HEK293 (cell line): Measurements from ENCODE around the gene LPCAT1.
A peak's percentile ranks its signal among the peaks of the same experiment; 100 is the strongest.

Source experiments
- CTCF ChIA-PET: fragments of 350-600 bp; formaldehyde crosslinking; extraction: SDS; loops from one replicate; lab custom pipeline; 2021; ENCODE audit warnings: antibody characterized with exemption; lab: Yijun Ruan, JAX
- POLR2A ChIA-PET: fragments of 300-600 bp; formaldehyde crosslinking; extraction: SDS; loops from one replicate; lab custom pipeline; 2020; ENCODE audit warnings: antibody characterized with exemption, inconsistent platforms; lab: Yijun Ruan, JAX
- H3K27ac ChIP-seq: fragments of 200-500 bp; sonication (Bioruptor generic); 2 replicates; pipeline ENCODE4 v1.5.1; 2014; ENCODE audit warnings: low read depth, low read length, control low read depth, inconsistent platforms; ENCODE audit errors: extremely low read depth
- H3K36me3 ChIP-seq, 2 experiments: fragments of 200-500 bp in 1 of 2; sonication (Bioruptor generic) in 1 of 2; 1 replicate in 1 of 2; 2 replicates in 1 of 2; pipeline ENCODE4 v1.5.1; 2014 to 2017; ENCODE audit warnings: inconsistent platforms in 2 of 2, low read length in 2 of 2; ENCODE audit not compliant: control insufficient read depth in 2 of 2, insufficient read depth in 1 of 2
- H3K4me1 ChIP-seq: fragments of 200-500 bp; sonication (Bioruptor generic); 2 replicates; pipeline ENCODE4 v1.5.1; 2014; ENCODE audit warnings: mild to moderate bottlenecking, low read length, inconsistent platforms; ENCODE audit not compliant: control insufficient read depth, insufficient read depth
- H3K4me3 ChIP-seq: 2 replicates; pipeline ENCODE4 v1.5.1; 2011; ENCODE audit warnings: low read depth, mild to moderate bottlenecking, control low read depth, low read length, moderate library complexity
- H3K9me3 ChIP-seq: fragments of 200-500 bp; sonication (Bioruptor generic); 2 replicates; pipeline ENCODE4 v1.5.1; 2014; ENCODE audit warnings: low read depth, low read length, inconsistent platforms; ENCODE audit not compliant: control insufficient read depth, insufficient read depth
- CTCF ChIP-seq: fragments of 450-650 bp; formaldehyde crosslinking; IDR thresholded peaks from 2 replicates; pipeline ENCODE4 v1.5.1; 2016; ENCODE audit warnings: missing biosample characterization, missing genetic modification characterization
- EGR2 ChIP-seq: fragments of 450-650 bp; formaldehyde crosslinking; IDR thresholded peaks from 2 replicates; pipeline ENCODE4 v1.5.1; 2016; ENCODE audit warnings: low read depth, missing biosample characterization, missing genetic modification characterization
- MEIS1 ChIP-seq: sonication (generic); formaldehyde crosslinking; IDR thresholded peaks from 2 replicates; pipeline ENCODE4 v1.8.1; 2022; ENCODE audit warnings: missing genetic modification reagents, mild to moderate bottlenecking, borderline replicate concordance
- MYNN ChIP-seq: fragments of 450-650 bp; formaldehyde crosslinking; IDR thresholded peaks from 2 replicates; pipeline ENCODE4 v1.5.1; 2016; ENCODE audit warnings: missing biosample characterization, missing genetic modification characterization, borderline replicate concordance
- PATZ1 ChIP-seq: fragments of 450-650 bp; formaldehyde crosslinking; IDR thresholded peaks from 2 replicates; pipeline ENCODE4 v1.5.1; 2016; ENCODE audit warnings: missing biosample characterization, missing genetic modification characterization
- PBX3 ChIP-seq: sonication (generic); formaldehyde crosslinking; IDR thresholded peaks from 2 replicates; pipeline ENCODE4 v1.8.1; 2022; ENCODE audit warnings: mild to moderate bottlenecking, moderate library complexity, missing genetic modification reagents
- PRDM6 ChIP-seq: fragments of 450-650 bp; formaldehyde crosslinking; IDR thresholded peaks from 2 replicates; pipeline ENCODE4 v1.5.1; 2017; ENCODE audit warnings: missing biosample characterization, missing genetic modification characterization
- SP7 ChIP-seq: fragments of 450-650 bp; formaldehyde crosslinking; IDR thresholded peaks from 2 replicates; pipeline ENCODE4 v1.5.1; 2016; ENCODE audit warnings: missing biosample characterization, missing genetic modification characterization
- ZEB2 ChIP-seq: fragments of 450-650 bp; formaldehyde crosslinking; IDR thresholded peaks from 2 replicates; pipeline ENCODE4 v1.5.1; 2016; ENCODE audit warnings: missing biosample characterization, missing genetic modification characterization
- ZNF114 ChIP-seq: fragments of 450-650 bp; formaldehyde crosslinking; IDR thresholded peaks from 2 replicates; pipeline ENCODE4 v1.5.0; 2017; ENCODE audit warnings: missing biosample characterization, missing genetic modification characterization
- ZNF146 ChIP-seq: fragments of 450-650 bp; formaldehyde crosslinking; IDR thresholded peaks from 2 replicates; pipeline ENCODE4 v1.5.1; 2016; ENCODE audit warnings: missing biosample characterization, missing genetic modification characterization
- ZNF155 ChIP-seq: fragments of 450-650 bp; formaldehyde crosslinking; IDR thresholded peaks from 2 replicates; pipeline ENCODE4 v1.5.1; 2016; ENCODE audit warnings: missing biosample characterization, missing genetic modification characterization
- ZNF16 ChIP-seq: fragments of 450-650 bp; formaldehyde crosslinking; IDR thresholded peaks from 2 replicates; pipeline ENCODE4 v1.5.1; 2016; ENCODE audit warnings: low read depth, missing biosample characterization, missing genetic modification characterization
- ZNF19 ChIP-seq: fragments of 450-650 bp; formaldehyde crosslinking; IDR thresholded peaks from 2 replicates; pipeline ENCODE4; 2016; ENCODE audit warnings: missing biosample characterization, missing genetic modification characterization, low read depth
- ZNF211 ChIP-seq: fragments of 450-650 bp; formaldehyde crosslinking; IDR thresholded peaks from 2 replicates; pipeline ENCODE4 v1.5.1; 2016; ENCODE audit warnings: low read depth, missing biosample characterization, missing genetic modification characterization
- ZNF221 ChIP-seq: fragments of 450-650 bp; formaldehyde crosslinking; IDR thresholded peaks from 2 replicates; pipeline ENCODE4 v1.5.1; 2017; ENCODE audit warnings: missing biosample characterization, missing genetic modification characterization, borderline replicate concordance
- ZNF311 ChIP-seq: fragments of 450-650 bp; formaldehyde crosslinking; IDR thresholded peaks from 2 replicates; pipeline ENCODE4 v1.5.1; 2017; ENCODE audit warnings: missing biosample characterization, missing genetic modification characterization, borderline replicate concordance
- ZNF404 ChIP-seq: fragments of 450-650 bp; formaldehyde crosslinking; IDR thresholded peaks from 2 replicates; pipeline ENCODE4 v1.5.1; 2017; ENCODE audit warnings: missing biosample characterization, missing genetic modification characterization
- ZNF501 ChIP-seq: fragments of 450-650 bp; formaldehyde crosslinking; IDR thresholded peaks from 2 replicates; pipeline ENCODE4 v1.5.1; 2016; ENCODE audit warnings: missing biosample characterization, missing genetic modification characterization
- ZNF510 ChIP-seq: fragments of 450-650 bp; formaldehyde crosslinking; IDR thresholded peaks from 2 replicates; pipeline ENCODE4 v1.5.1; 2018; ENCODE audit warnings: mild to moderate bottlenecking, missing genetic modification characterization, missing biosample characterization; ENCODE audit not compliant: insufficient replicate concordance
- ZNF596 ChIP-seq: fragments of 450-650 bp; IDR thresholded peaks from 2 replicates; pipeline ENCODE4 v1.5.0; 2018; ENCODE audit warnings: missing biosample characterization, mild to moderate bottlenecking, missing genetic modification characterization, moderate library complexity
- ZNF664 ChIP-seq: fragments of 450-650 bp; formaldehyde crosslinking; IDR thresholded peaks from 2 replicates; pipeline ENCODE4 v1.5.1; 2016; ENCODE audit warnings: missing biosample characterization, missing genetic modification characterization
- ZNF692 ChIP-seq: fragments of 450-650 bp; formaldehyde crosslinking; IDR thresholded peaks from 2 replicates; pipeline ENCODE4 v1.5.1; 2016; ENCODE audit warnings: missing biosample characterization, missing genetic modification characterization
- ZSCAN4 ChIP-seq: fragments of 450-650 bp; formaldehyde crosslinking; IDR thresholded peaks from 2 replicates; pipeline ENCODE4 v1.5.1; 2017; ENCODE audit warnings: missing biosample characterization, missing genetic modification characterization
- ZXDB ChIP-seq: fragments of 450-650 bp; formaldehyde crosslinking; IDR thresholded peaks from 2 replicates; pipeline ENCODE4 v1.5.1; 2016; ENCODE audit warnings: missing biosample characterization, missing genetic modification characterization

The LPCAT1 gene

GRCh38 chr5:1479581-1480188 is 44.1 kb downstream of the LPCAT1 start:
- Histone ChIP-seq H3K4me3 (no peak overlapping the region), H3K36me3 (peaks cover 7 to 69% of the 10 kb centered on the region in 2 experiments; a peak in 2 of 3 replicates), H3K4me1 (no peaks in the 10 kb centered on the region)
- CTCF ChIA-PET = interaction anchor here (0.6 to 3.3 kb wide), 20 partner anchors 10 to 609 kb away, joined by 3 to 20 read pairs (median 4); no protein-coding TSS in a partner anchor
- TF ChIP-seq ZNF155 (tag by site-specific recombination) = no peak
- no peak for TF ChIP-seq ZNF311 (tag by site-specific recombination)
- TF ChIP-seq ZNF146 (tag by site-specific recombination) = no peak
- TF ChIP-seq CTCF (tag by site-specific recombination) = peak; percentile 58
- peak; percentile 25; the same call in 1 of the 2 replicates for TF ChIP-seq EGR2 (tag by site-specific recombination)
- TF ChIP-seq PATZ1 (tag by site-specific recombination) = peak; percentile 64
- 0 out of 2 replicates have a peak, but pooled peaks have one; percentile 27 for TF ChIP-seq ZEB2 (tag by site-specific recombination)
- TF ChIP-seq, all 188 proteins: peak for 4
- Histone ChIP-seq H3K27ac (no peak overlapping the region), H3K9me3 (no peaks in the 10 kb centered on the region)
- POLR2A ChIA-PET = no interaction called here

GRCh38 chr5:1479066-1479465 is 44.7 kb downstream of the LPCAT1 start:
- H3K36me3 ChIP-seq = peaks cover 7 to 70% of the 10 kb centered on the region in 2 experiments; a peak in 2 of 3 replicates
- POLR2A ChIA-PET = no interaction called here
- H3K27ac ChIP-seq = no peak overlapping the region
- H3K9me3 ChIP-seq = no peaks in the 10 kb centered on the region
- H3K4me3 ChIP-seq = no peak overlapping the region
- H3K4me1 ChIP-seq = no peaks in the 10 kb centered on the region
- CTCF ChIA-PET = interaction anchor here (0.6 to 3.3 kb wide), 11 partner anchors 9 to 471 kb away, joined by 3 to 20 read pairs (median 4); no protein-coding TSS in a partner anchor
- TF ChIP-seq MEIS1 (CRISPR knock-in tag) (no peak), ZNF510 (tag by site-specific recombination) (no peak), ZNF211 (tag by site-specific recombination) (no peak), ZSCAN4 (tag by site-specific recombination) (no peak), SP7 (tag by site-specific recombination) (no peak), ZNF221 (no peak), ZNF146 (tag by site-specific recombination) (no peak), ZNF501 (tag by site-specific recombination) (no peak), ZXDB (no peak), ZNF664 (tag by site-specific recombination) (no peak), PRDM6 (no peak), ZNF114 (tag by site-specific recombination) (no peak), ZNF692 (tag by site-specific recombination) (no peak), PBX3 (CRISPR knock-in tag) (no peak), ZNF404 (tag by site-specific recombination) (no peak), ZNF19 (tag by site-specific recombination) (no peak), MYNN (tag by site-specific recombination) (no peak), ZNF16 (tag by site-specific recombination) (no peak), ZNF596 (tag by site-specific recombination) (no peak)
